ENCODE results near the gene DDRGK1.
A peak's percentile ranks its signal among the peaks of the same experiment; 100 is the strongest.

DDRGK1 gene

DNA sequence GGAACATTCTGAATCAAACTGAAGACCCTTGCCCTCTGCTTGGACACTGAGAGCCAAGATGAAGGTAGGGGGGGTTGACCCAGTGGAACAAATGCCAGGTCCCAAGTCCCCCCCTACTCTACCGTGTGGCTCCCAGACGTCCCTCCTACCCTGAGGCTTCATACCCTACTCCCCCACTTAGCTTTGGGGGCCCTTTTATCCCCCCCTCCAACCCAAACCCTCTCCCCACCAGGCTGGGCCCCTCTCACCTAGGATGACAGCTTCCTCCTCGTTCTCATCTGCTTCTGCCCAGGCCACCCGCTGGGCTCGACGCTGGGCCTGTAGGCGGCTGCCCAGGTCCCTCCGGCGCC lies 1.5 kb downstream of the DDRGK1 start:
- TF ChIP-seq, protein P1, sequence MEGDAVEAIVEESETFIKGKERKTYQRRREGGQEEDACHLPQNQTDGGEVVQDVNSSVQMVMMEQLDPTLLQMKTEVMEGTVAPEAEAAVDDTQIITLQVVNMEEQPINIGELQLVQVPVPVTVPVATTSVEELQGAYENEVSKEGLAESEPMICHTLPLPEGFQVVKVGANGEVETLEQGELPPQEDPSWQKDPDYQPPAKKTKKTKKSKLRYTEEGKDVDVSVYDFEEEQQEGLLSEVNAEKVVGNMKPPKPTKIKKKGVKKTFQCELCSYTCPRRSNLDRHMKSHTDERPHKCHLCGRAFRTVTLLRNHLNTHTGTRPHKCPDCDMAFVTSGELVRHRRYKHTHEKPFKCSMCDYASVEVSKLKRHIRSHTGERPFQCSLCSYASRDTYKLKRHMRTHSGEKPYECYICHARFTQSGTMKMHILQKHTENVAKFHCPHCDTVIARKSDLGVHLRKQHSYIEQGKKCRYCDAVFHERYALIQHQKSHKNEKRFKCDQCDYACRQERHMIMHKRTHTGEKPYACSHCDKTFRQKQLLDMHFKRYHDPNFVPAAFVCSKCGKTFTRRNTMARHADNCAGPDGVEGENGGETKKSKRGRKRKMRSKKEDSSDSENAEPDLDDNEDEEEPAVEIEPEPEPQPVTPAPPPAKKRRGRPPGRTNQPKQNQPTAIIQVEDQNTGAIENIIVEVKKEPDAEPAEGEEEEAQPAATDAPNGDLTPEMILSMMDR (conservative IDR thresholded peaks at IDR 0.05; ENCODE audit: low read depth, low read length): no peak
- H3K4me3 ChIP-seq (ENCODE audit: low read depth, low read length): peak overlapping the region; percentile 74
- no peak for DNase-seq (ENCODE audit: low read depth)

DNA sequence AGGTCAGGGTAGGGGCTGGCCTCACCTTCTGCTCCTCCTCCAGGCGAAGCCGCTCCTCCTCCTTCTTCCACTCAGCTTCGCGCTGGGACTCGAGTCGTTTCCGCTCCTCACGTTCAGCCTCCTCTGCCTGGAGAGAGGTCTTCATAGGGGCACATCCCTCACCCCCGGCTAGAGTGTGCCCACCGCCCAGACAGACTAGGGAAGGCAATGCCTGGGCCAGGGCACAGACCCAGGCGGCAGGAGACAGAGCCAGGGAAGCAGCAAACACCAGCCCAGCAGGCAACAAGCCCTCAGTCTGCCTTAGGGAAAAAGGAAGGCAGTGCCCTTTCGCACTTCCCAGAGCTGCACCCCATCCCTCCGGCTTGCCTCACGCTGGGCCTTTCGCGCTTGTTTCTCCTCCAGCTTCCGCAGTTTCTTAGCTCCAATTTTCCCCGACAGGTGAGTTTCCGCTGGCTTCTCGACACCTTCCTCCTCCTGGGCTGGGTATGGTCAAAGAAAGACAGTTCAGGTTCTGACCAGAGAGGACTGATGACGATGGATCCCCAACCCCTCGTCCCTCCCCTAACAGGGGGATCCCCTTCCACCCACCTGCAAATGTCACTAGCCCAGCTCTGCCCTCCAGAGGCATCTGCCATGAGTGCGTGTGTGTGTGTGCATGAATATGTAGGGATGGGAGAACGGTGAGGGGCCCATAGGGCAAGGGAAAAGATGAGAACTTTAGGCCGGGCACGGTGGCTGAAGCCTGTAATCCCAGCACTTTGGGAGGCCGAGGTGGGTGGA lies 4.3 kb downstream of the DDRGK1 start:
- TF ChIP-seq, protein P1 (conservative IDR thresholded peaks at IDR 0.05; ENCODE audit: low read depth, low read length): no peak
- H3K4me3 ChIP-seq (ENCODE audit: low read depth, low read length): no peak overlapping the region
- no peak for DNase-seq (ENCODE audit: low read depth)

DNA sequence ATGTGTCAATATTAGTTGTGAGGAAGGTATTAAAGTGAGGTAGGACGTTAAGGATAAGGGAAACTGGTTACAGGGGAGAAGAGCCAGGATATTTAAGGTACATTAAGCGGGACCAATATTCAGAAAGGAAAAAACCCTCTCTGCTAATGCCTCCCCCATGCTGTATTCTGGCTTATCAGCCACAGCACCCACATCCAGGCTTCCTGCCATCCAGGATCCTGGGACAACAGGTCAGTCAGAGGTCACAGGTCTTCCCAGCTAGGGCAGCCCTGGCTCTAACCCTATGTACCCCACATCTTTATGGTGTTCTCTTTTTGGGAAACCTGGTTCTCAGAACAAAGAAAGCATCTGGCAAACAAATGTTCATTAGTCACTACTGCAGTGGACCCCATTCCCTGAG lies 5.3 kb downstream of the DDRGK1 start:
- TF ChIP-seq, protein P1 (conservative IDR thresholded peaks at IDR 0.05; ENCODE audit: low read depth, low read length): no peak
- H3K4me3 ChIP-seq (ENCODE audit: low read depth, low read length): no peak overlapping the region
- no peak for DNase-seq (ENCODE audit: low read depth)

DNA sequence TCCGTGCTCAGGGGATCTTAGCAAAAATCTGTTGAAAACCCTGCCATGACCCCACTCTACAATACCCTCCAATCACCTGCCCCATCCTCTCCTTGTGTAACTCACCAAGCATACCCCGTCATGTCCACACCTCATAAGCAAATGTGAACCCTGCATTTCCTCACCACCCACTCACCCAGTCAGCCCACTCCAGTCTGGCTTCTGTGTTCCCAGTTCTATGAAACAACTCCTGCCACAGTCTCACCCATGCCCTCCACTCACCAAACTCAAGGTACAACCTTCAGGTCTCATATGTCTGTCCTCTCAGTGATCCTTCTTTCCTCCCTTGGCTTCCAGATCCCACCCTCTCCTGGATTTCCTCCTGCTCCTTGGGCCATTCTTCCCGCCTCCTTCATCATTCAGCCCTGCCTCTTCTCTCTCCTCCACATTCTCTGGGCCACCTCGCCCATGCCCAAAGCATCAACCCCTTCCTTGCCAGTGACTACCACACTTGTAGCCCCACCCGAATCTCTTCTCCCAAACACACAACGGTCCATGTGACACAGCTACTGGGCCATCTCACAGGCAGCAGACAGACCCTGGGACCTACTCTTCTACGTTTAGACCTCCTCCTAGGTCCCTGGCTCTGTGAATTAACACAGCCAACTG lies 8.8 kb downstream of the DDRGK1 start:
- TF ChIP-seq, protein P1 (conservative IDR thresholded peaks at IDR 0.05; ENCODE audit: low read depth, low read length): no peak
- H3K4me3 ChIP-seq (ENCODE audit: low read depth, low read length): no peak overlapping the region
- no peak for DNase-seq (ENCODE audit: low read depth)

DNA sequence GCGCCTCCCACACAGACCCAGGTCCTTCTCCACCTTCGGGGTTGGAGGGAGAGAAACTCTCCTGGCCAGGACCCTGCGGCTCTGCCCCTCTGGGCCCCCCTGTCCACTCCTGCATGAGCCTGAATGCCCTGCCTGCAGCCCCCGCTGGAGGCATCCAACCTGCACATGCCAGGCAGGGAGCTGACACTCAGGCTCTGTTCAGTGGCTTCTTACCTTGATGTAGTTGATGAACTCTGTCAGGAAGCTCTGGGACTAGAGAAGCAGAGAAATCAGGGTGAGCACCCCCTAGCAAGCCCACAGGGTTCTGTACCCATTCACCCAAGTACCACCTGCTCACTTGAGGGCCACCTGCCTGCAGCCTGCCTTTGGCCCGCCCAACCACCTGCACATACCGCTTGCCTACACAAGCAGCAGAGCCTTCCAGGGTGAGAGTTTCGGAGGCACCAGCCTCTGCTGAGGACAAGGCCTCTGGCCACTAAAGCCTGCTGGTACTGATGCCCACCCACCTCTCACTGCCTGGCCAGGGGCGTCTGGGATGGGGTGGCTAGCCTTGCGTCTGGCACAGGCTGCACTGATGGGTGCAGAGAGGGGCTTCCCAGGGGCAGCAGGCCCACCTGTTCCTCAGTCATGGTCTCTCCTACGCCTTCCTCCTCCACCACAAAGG lies 9.7 kb downstream of the DDRGK1 start:
- no peak for DNase-seq (ENCODE audit: low read depth)
- TF ChIP-seq, protein P1 (conservative IDR thresholded peaks at IDR 0.05; ENCODE audit: low read depth, low read length): no peak
- H3K4me3 ChIP-seq (ENCODE audit: low read depth, low read length): no peak overlapping the region

DNA sequence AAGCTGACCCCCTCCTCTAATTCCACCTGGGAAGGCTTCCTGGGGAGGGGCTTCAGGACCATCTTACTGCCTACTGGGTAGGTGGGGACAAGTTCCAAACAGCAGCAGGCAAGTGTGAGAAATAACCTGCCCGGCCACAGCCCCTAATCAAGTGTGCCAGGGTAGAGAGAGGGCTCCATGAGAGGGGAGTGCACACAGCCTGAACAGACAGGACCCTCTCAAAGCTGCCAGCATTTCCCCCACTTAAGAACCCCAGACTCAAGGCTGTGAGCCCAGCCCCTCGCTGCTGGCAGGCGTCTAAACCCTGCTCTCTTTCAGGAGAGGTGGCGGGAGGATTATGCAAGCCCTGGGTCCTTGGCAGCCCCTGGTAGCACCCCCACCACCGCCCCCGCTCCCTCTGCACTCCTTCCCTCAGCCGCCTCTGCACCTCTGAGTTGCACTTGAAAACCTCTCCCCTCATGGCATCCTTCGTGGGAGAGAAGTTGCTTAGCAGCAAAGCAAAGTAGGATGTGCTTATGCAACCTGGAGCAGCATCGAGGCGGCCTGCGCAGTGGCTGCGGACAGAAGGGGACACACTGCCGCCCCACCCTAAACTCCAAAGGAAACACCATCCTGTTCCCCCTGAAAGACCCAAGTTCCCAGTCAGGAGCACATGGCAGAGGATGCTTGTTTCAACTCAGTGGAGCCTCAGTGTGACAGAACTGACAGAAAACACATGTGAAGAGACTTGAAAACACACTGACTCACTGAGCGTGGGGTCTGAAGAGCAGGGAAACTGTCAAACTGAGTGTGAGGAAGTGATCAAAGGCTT lies 10.5 kb downstream of the DDRGK1 start:
- TF ChIP-seq, protein P1 (conservative IDR thresholded peaks at IDR 0.05; ENCODE audit: low read depth, low read length): no peak
- no peak overlapping the region for H3K4me3 ChIP-seq (ENCODE audit: low read depth, low read length)
- no peak for DNase-seq (ENCODE audit: low read depth)
